22Rv1 (cell line): ENCODE results near the gene HPRT1.

Experiments used
- CTCF ChIP-seq: fragments of 450-650 bp; IDR thresholded peaks from 2 replicates; pipeline ENCODE4 v1.5.1; 2017; ENCODE audit warnings: mild to moderate bottlenecking
- ZFX ChIP-seq: fragments of 450-650 bp; IDR thresholded peaks from 2 replicates; pipeline ENCODE4 v1.6.1; 2017; ENCODE audit warnings: antibody characterized with exemption, borderline replicate concordance

- TF ChIP-seq CTCF (no peak), ZFX (no peak)
Measured at GRCh38 chrX:134462927-134463326, 3.0 kb downstream of the HPRT1 start.
